BLaER1 treated with 17β-estradiol and CSF1 and Interleukin-3, amounts not matched to agents 10 nM and 100 nM (cell line): ENCODE measurements around the gene VIL1.

ENCODE experiments used
- H3K27ac ChIP-seq, 11 experiments: shearing (Covaris generic); formaldehyde crosslinking; 2 replicates each; pipeline ENCODE4 v1.8.1; 2022
- H3K27me3 ChIP-seq, 11 experiments: shearing (Covaris generic); formaldehyde crosslinking; 2 replicates each; pipeline ENCODE4 v1.8.1; 2022
- H3K36me3 ChIP-seq, 11 experiments: shearing (Covaris generic); formaldehyde crosslinking; 2 replicates each; pipeline ENCODE4 v1.8.1; 2022
- H3K4me1 ChIP-seq, 10 experiments: shearing (Covaris generic); formaldehyde crosslinking; 2 replicates each; pipeline ENCODE4 v1.8.1; 2022
- H3K4me2 ChIP-seq, 11 experiments: shearing (Covaris generic); formaldehyde crosslinking; 2 replicates each; pipeline ENCODE4 v1.8.1; 2022
- H3K4me3 ChIP-seq, 10 experiments: shearing (Covaris generic); formaldehyde crosslinking; 2 replicates each; pipeline ENCODE4 v1.8.1; 2022
- H3K9ac ChIP-seq, 11 experiments: shearing (Covaris generic); formaldehyde crosslinking; 2 replicates each; pipeline ENCODE4 v1.8.1; 2022
- H3K9me3 ChIP-seq, 11 experiments: shearing (Covaris generic); formaldehyde crosslinking; replicated peaks in 1 of 11; 2 replicates each; pipeline ENCODE4 v1.8.1; 2022
- H4K20me1 ChIP-seq, 11 experiments: shearing (Covaris generic); formaldehyde crosslinking; 2 replicates each; pipeline ENCODE4 v1.8.1; 2022
- Cebpa-rat ChIP-seq, 11 experiments: shearing (Covaris generic); IDR thresholded peaks; 2 replicates each; pipeline ENCODE4 v1.8.1; 2022

Gene VIL1

GRCh38 chr2:218382785-218383184 is 36.1 kb upstream of the VIL1 start:
- Histone ChIP-seq H3K4me2 (peak overlapping the region; percentile 14 to 87 (median 78); a peak in 19 of 22 replicates), H3K4me3 (no peak overlapping the region; a peak in 1 of 20 replicates), H3K27me3 (no peaks in the 10 kb centered on the region), H3K9me3 (no peaks in the 10 kb centered on the region), H3K36me3 (no peaks in the 10 kb centered on the region; a peak in 1 of 22 replicates), H3K4me1 (peaks cover 25 to 92% (median 40%) of the 10 kb centered on the region in 10 experiments), H3K27ac (peak overlapping the region in 10 of 11 experiments; percentile 5 to 77 (median 44); a peak in 13 of 22 replicates), H4K20me1 (no peaks in the 10 kb centered on the region), H3K9ac (peak overlapping the region in 3 of 11 experiments; percentile 15 to 47 (median 29); a peak in 2 of 22 replicates)
- TF ChIP-seq Cebpa-rat (IDR thresholded peaks at IDR 0.05), result no peak

- H3K4me3 ChIP-seq, result no peak overlapping the region; a peak in 1 of 20 replicates
Observed at GRCh38 chr2:218383892-218384519, 34.9 kb upstream of the VIL1 start.

GRCh38 chr2:218384975-218385374 is 33.9 kb upstream of the VIL1 start:
- no peaks in the 10 kb centered on the region; a peak in 1 of 22 replicates for H3K36me3 ChIP-seq
- peak overlapping the region in 2 of 11 experiments; percentile 14 to 34; a peak in 1 of 22 replicates for H3K9ac ChIP-seq
- no peaks in the 10 kb centered on the region for H3K27me3 ChIP-seq
- H3K9me3 ChIP-seq, result no peaks in the 10 kb centered on the region
- H3K4me2 ChIP-seq, result peak overlapping the region in 4 of 11 experiments; percentile 78 to 87 (median 84); a peak in 6 of 22 replicates
- no peaks in the 10 kb centered on the region for H4K20me1 ChIP-seq
- no peak for TF ChIP-seq Cebpa-rat (IDR thresholded peaks at IDR 0.05)
- peak overlapping the region in 9 of 11 experiments; percentile 18 to 77 (median 70); a peak in 11 of 22 replicates for H3K27ac ChIP-seq
- peaks cover 31 to 90% (median 43%) of the 10 kb centered on the region in 10 experiments for H3K4me1 ChIP-seq
- no peak overlapping the region for H3K4me3 ChIP-seq

More at GRCh38 chr2:218383892-218384519, 34.9 kb upstream of the VIL1 start:
- H3K36me3 ChIP-seq, result no peaks in the 10 kb centered on the region; a peak in 1 of 22 replicates
- no peaks in the 10 kb centered on the region for H3K27me3 ChIP-seq
- H3K27ac ChIP-seq, result peak overlapping the region; percentile 45 to 77 (median 70)
- no peaks in the 10 kb centered on the region for H4K20me1 ChIP-seq
- TF ChIP-seq Cebpa-rat (IDR thresholded peaks at IDR 0.05), result no peak
- H3K9me3 ChIP-seq, result no peaks in the 10 kb centered on the region
- H3K4me2 ChIP-seq, result peak overlapping the region; percentile 56 to 87 (median 78)
- peaks cover 25 to 90% (median 36%) of the 10 kb centered on the region in 10 experiments for H3K4me1 ChIP-seq
- peak overlapping the region in 10 of 11 experiments; percentile 21 to 65 (median 49); a peak in 18 of 22 replicates for H3K9ac ChIP-seq

GRCh38 chr2:218386505-218387368 is 32.2 kb upstream of the VIL1 start:
- H4K20me1 ChIP-seq, result no peaks in the 10 kb centered on the region
- H3K36me3 ChIP-seq, result no peaks in the 10 kb centered on the region; a peak in 1 of 22 replicates
- H3K4me2 ChIP-seq, result peak overlapping the region in 3 of 11 experiments; percentile 9 to 50 (median 46); a peak in 6 of 22 replicates
- no peak overlapping the region for H3K4me3 ChIP-seq
- peak overlapping the region in 1 of 11 experiments; percentile 10; a peak in 1 of 22 replicates for H3K27ac ChIP-seq
- no peaks in the 10 kb centered on the region for H3K9me3 ChIP-seq
- no peak for TF ChIP-seq Cebpa-rat (IDR thresholded peaks at IDR 0.05)
- H3K27me3 ChIP-seq, result no peaks in the 10 kb centered on the region
- no peak overlapping the region for H3K9ac ChIP-seq
- H3K4me1 ChIP-seq, result peaks cover 38 to 96% (median 49%) of the 10 kb centered on the region in 10 experiments

GRCh38 chr2:218387369-218388194 is 31.3 kb upstream of the VIL1 start:
- no peaks in the 10 kb centered on the region for H3K27me3 ChIP-seq
- peaks cover 30 to 96% (median 46%) of the 10 kb centered on the region in 10 experiments for H3K4me1 ChIP-seq
- no peak for TF ChIP-seq Cebpa-rat (IDR thresholded peaks at IDR 0.05)
- no peaks in the 10 kb centered on the region for H4K20me1 ChIP-seq
- H3K4me3 ChIP-seq, result no peak overlapping the region
- no peak overlapping the region; a peak in 1 of 22 replicates for H3K27ac ChIP-seq
- no peaks in the 10 kb centered on the region for H3K9me3 ChIP-seq
- H3K9ac ChIP-seq, result no peak overlapping the region
- no peaks in the 10 kb centered on the region; a peak in 1 of 22 replicates for H3K36me3 ChIP-seq
- peak overlapping the region in 3 of 11 experiments; percentile 9 to 50 (median 46); a peak in 3 of 22 replicates for H3K4me2 ChIP-seq

GRCh38 chr2:218389333-218390150 is 29.4 kb upstream of the VIL1 start:
- peak overlapping the region; percentile 5 to 67 (median 56); a peak in 17 of 22 replicates for H3K27ac ChIP-seq
- H3K4me3 ChIP-seq, result no peak overlapping the region
- no peaks in the 10 kb centered on the region; a peak in 1 of 22 replicates for H3K36me3 ChIP-seq
- H3K9ac ChIP-seq, result peak overlapping the region in 3 of 11 experiments; percentile 13 to 27 (median 17); a peak in 3 of 22 replicates
- peaks cover 34 to 96% (median 46%) of the 10 kb centered on the region in 10 experiments for H3K4me1 ChIP-seq
- peak overlapping the region; percentile 47 to 72 (median 63) for H3K4me2 ChIP-seq
- no peak for TF ChIP-seq Cebpa-rat (IDR thresholded peaks at IDR 0.05)
- H3K27me3 ChIP-seq, result no peaks in the 10 kb centered on the region
- H4K20me1 ChIP-seq, result no peaks in the 10 kb centered on the region
- H3K9me3 ChIP-seq, result no peaks in the 10 kb centered on the region

- Histone ChIP-seq H3K4me3 (no peak overlapping the region), H3K27ac (peak overlapping the region in 1 of 11 experiments; percentile 13; a peak in 1 of 22 replicates), H3K4me1 (peaks cover 46 to 92% (median 54%) of the 10 kb centered on the region in 10 experiments), H3K9ac (no peak overlapping the region), H4K20me1 (no peaks in the 10 kb centered on the region), H3K27me3 (no peaks in the 10 kb centered on the region), H3K9me3 (no peaks in the 10 kb centered on the region), H3K36me3 (no peaks in the 10 kb centered on the region; a peak in 1 of 22 replicates), H3K4me2 (no peak overlapping the region; a peak in 1 of 22 replicates)
- no peak for TF ChIP-seq Cebpa-rat (IDR thresholded peaks at IDR 0.05)
Observed at GRCh38 chr2:218391202-218391601, 27.7 kb upstream of the VIL1 start.
